ENCODE results near the gene C10orf67.
"Not testable (repeated sequence)": the region's sequence is repeated elsewhere in the genome, so short reads cannot be mapped to it uniquely, and the experiment has no call there.

Gene C10orf67

GRCh38 chr10:23322082-23322481 lies 22.5 kb downstream of the C10orf67 start:
- Mint-ChIP-seq H3K36me3 (ENCODE audit: low read depth) (no peaks in the 10 kb centered on the region), H3K27me3 (peaks cover 5% of the 10 kb centered on the region), H3K4me1 (ENCODE audit: low read depth) (peaks cover 11% of the 10 kb centered on the region), H3K27ac (no peak overlapping the region), H3K4me3 (no peak overlapping the region), H3K9me3 (no peaks in the 10 kb centered on the region)
- no peak for DNase-seq

GRCh38 chr10:23319835-23320234 lies 24.8 kb downstream of the C10orf67 start:
- Mint-ChIP-seq H3K27me3 (peaks cover 5% of the 10 kb centered on the region), H3K27ac (no peak overlapping the region), H3K4me1 (ENCODE audit: low read depth) (peaks cover 6% of the 10 kb centered on the region), H3K4me3 (no peak overlapping the region), H3K9me3 (no peaks in the 10 kb centered on the region), H3K36me3 (ENCODE audit: low read depth) (no peaks in the 10 kb centered on the region)
- no peak for DNase-seq

GRCh38 chr10:23318359-23318758 lies 26.2 kb downstream of the C10orf67 start:
- Mint-ChIP-seq H3K36me3 (ENCODE audit: low read depth) (no peaks in the 10 kb centered on the region), H3K27me3 (no peaks in the 10 kb centered on the region), H3K4me3 (no peak overlapping the region), H3K9me3 (no peaks in the 10 kb centered on the region), H3K4me1 (ENCODE audit: low read depth) (peaks cover 6% of the 10 kb centered on the region), H3K27ac (no peak overlapping the region)
- DNase-seq, result no peak

- Mint-ChIP-seq H3K4me1 (ENCODE audit: low read depth) (peaks cover 5% of the 10 kb centered on the region), H3K36me3 (ENCODE audit: low read depth) (no peaks in the 10 kb centered on the region), H3K27ac (no peak overlapping the region), H3K9me3 (no peaks in the 10 kb centered on the region), H3K27me3 (no peaks in the 10 kb centered on the region), H3K4me3 (no peak overlapping the region)
- no peak for DNase-seq
Observed at GRCh38 chr10:23317416-23317815, 27.2 kb downstream of the C10orf67 start.

GRCh38 chr10:23316406-23316805 lies 28.2 kb downstream of the C10orf67 start:
- DNase-seq, result no peak
- no peaks in the 10 kb centered on the region for H3K27me3 Mint-ChIP-seq
- no peaks in the 10 kb centered on the region for H3K9me3 Mint-ChIP-seq
- H3K36me3 Mint-ChIP-seq (ENCODE audit: low read depth), result no peaks in the 10 kb centered on the region
- no peak overlapping the region for H3K27ac Mint-ChIP-seq
- H3K4me3 Mint-ChIP-seq, result no peak overlapping the region
- H3K4me1 Mint-ChIP-seq (ENCODE audit: low read depth), result no peaks in the 10 kb centered on the region

GRCh38 chr10:23315966-23316365 lies 28.6 kb downstream of the C10orf67 start:
- DNase-seq, result no peak
- Mint-ChIP-seq H3K36me3 (ENCODE audit: low read depth) (no peaks in the 10 kb centered on the region), H3K27ac (no peak overlapping the region), H3K4me1 (ENCODE audit: low read depth) (no peaks in the 10 kb centered on the region), H3K4me3 (no peak overlapping the region), H3K27me3 (no peaks in the 10 kb centered on the region), H3K9me3 (no peaks in the 10 kb centered on the region)

GRCh38 chr10:23314835-23315239 lies 29.8 kb downstream of the C10orf67 start:
- H3K4me1 Mint-ChIP-seq (ENCODE audit: low read depth), result no peaks in the 10 kb centered on the region
- H3K27me3 Mint-ChIP-seq, result no peaks in the 10 kb centered on the region
- no peak overlapping the region for H3K27ac Mint-ChIP-seq
- no peak for DNase-seq
- no peaks in the 10 kb centered on the region for H3K36me3 Mint-ChIP-seq (ENCODE audit: low read depth)
- H3K9me3 Mint-ChIP-seq, result no peaks in the 10 kb centered on the region
- H3K4me3 Mint-ChIP-seq, result no peak overlapping the region

GRCh38 chr10:23311034-23311433 lies 33.6 kb downstream of the C10orf67 start:
- DNase-seq, result no peak
- H3K36me3 Mint-ChIP-seq (ENCODE audit: low read depth), result no peaks in the 10 kb centered on the region
- H3K27ac Mint-ChIP-seq, result no peak overlapping the region
- no peaks in the 10 kb centered on the region for H3K4me1 Mint-ChIP-seq (ENCODE audit: low read depth)
- H3K9me3 Mint-ChIP-seq, result no peaks in the 10 kb centered on the region
- peaks cover 5% of the 10 kb centered on the region for H3K27me3 Mint-ChIP-seq
- H3K4me3 Mint-ChIP-seq, result no peak overlapping the region

GRCh38 chr10:23310404-23310803 lies 34.2 kb downstream of the C10orf67 start:
- Mint-ChIP-seq H3K9me3 (no peaks in the 10 kb centered on the region), H3K4me1 (ENCODE audit: low read depth) (no peaks in the 10 kb centered on the region), H3K36me3 (ENCODE audit: low read depth) (no peaks in the 10 kb centered on the region), H3K27me3 (peaks cover 5% of the 10 kb centered on the region), H3K4me3 (no peak overlapping the region), H3K27ac (no peak overlapping the region)
- DNase-seq, result no peak

- H3K9me3 Mint-ChIP-seq; H3K27me3 Mint-ChIP-seq; H3K4me1 Mint-ChIP-seq (ENCODE audit: low read depth); H3K4me3 Mint-ChIP-seq; H3K27ac Mint-ChIP-seq; DNase-seq; H3K36me3 Mint-ChIP-seq (ENCODE audit: low read depth): not testable (repeated sequence)
Observed at GRCh38 chr10:23299961-23300360, 44.6 kb downstream of the C10orf67 start.

- DNase-seq, result no peak
- H3K36me3 Mint-ChIP-seq (ENCODE audit: low read depth), result no peaks in the 10 kb centered on the region
- no peak overlapping the region for H3K4me3 Mint-ChIP-seq
- peaks cover 2% of the 10 kb centered on the region for H3K4me1 Mint-ChIP-seq (ENCODE audit: low read depth)
- H3K9me3 Mint-ChIP-seq, result no peaks in the 10 kb centered on the region
- no peak overlapping the region for H3K27ac Mint-ChIP-seq
- peaks cover 30% of the 10 kb centered on the region for H3K27me3 Mint-ChIP-seq
Observed at GRCh38 chr10:23294638-23295247, 49.9 kb downstream of the C10orf67 start.

GRCh38 chr10:23293973-23294590 lies 50.5 kb downstream of the C10orf67 start:
- DNase-seq, result no peak

GRCh38 chr10:23293145-23293724 lies 51.4 kb downstream of the C10orf67 start:
- no peak overlapping the region for H3K4me3 Mint-ChIP-seq
- peaks cover 30% of the 10 kb centered on the region for H3K27me3 Mint-ChIP-seq
- no peak for DNase-seq
- H3K36me3 Mint-ChIP-seq (ENCODE audit: low read depth), result no peaks in the 10 kb centered on the region
- H3K27ac Mint-ChIP-seq, result no peak overlapping the region
- peaks cover 2% of the 10 kb centered on the region for H3K4me1 Mint-ChIP-seq (ENCODE audit: low read depth)
- no peaks in the 10 kb centered on the region for H3K9me3 Mint-ChIP-seq

More at GRCh38 chr10:23293973-23294590, 50.5 kb downstream of the C10orf67 start:
- peaks cover 2% of the 10 kb centered on the region for H3K4me1 Mint-ChIP-seq (ENCODE audit: low read depth)
- H3K36me3 Mint-ChIP-seq (ENCODE audit: low read depth), result no peaks in the 10 kb centered on the region
- H3K4me3 Mint-ChIP-seq, result no peak overlapping the region
- H3K27me3 Mint-ChIP-seq, result peaks cover 30% of the 10 kb centered on the region
- no peaks in the 10 kb centered on the region for H3K9me3 Mint-ChIP-seq
- no peak overlapping the region for H3K27ac Mint-ChIP-seq

- H3K27me3 Mint-ChIP-seq, result peaks cover 38% of the 10 kb centered on the region
- no peak for DNase-seq
- H3K4me3 Mint-ChIP-seq, result no peak overlapping the region
- H3K27ac Mint-ChIP-seq, result no peak overlapping the region
- no peaks in the 10 kb centered on the region for H3K9me3 Mint-ChIP-seq
- no peaks in the 10 kb centered on the region for H3K36me3 Mint-ChIP-seq (ENCODE audit: low read depth)
- peaks cover 2% of the 10 kb centered on the region for H3K4me1 Mint-ChIP-seq (ENCODE audit: low read depth)
Observed at GRCh38 chr10:23291551-23292334, 52.9 kb downstream of the C10orf67 start.
